Activated naive CD4-positive, alpha-beta T cell treated with anti-CD3 and anti-CD28 coated beads, Interleukin-2, amount 50 U/mL, for 72 hours (primary cell): ENCODE data around the gene DPYD. TPM values are rescaled to one million over a fixed set of nuclear protein-coding genes. Genes with fewer than 3 reads are reported as not detected.
A peak's percentile ranks its signal among the peaks of the same experiment; 100 is the strongest.

Experiments used
- ATAC-seq, 2 donors: fragments of 150-1000 bp; cut with Tn5 transposase; 2 replicates each; pipeline ENCODE4 v1.10.0; 2021; ENCODE audit warnings: mild to moderate bottlenecking in 2 of 2, moderate library complexity in 2 of 2
- DNase-seq, 2 donors: peaks; one replicate each; pipeline ENCODE4 v3.0.0; 2021 to 2022; ENCODE audit warnings: low spot score in 2 of 2
- H3K27ac Mint-ChIP-seq, 2 donors: one replicate each; pipeline ENCODE4 v1.8.0; 2022; ENCODE audit warnings: mild to moderate bottlenecking in 2 of 2, mixed read lengths in 2 of 2
- H3K36me3 Mint-ChIP-seq, 2 donors: one replicate each; pipeline ENCODE4 v1.8.0; 2022; ENCODE audit warnings: mixed read lengths in 2 of 2
- H3K9me3 Mint-ChIP-seq, 2 donors: one replicate each; pipeline ENCODE4 v1.8.0; 2022; ENCODE audit warnings: mixed read lengths in 2 of 2
- total RNA-seq, 2 donors: library from RNA; stranded (reverse); gene quantifications; one replicate each; pipeline ENCODE4 v1.2.3, GENCODE V29; 2022

The DPYD gene
- total RNA-seq, 2 donors from 2014 or later, result 10.7 to 11.7 TPM

- Mint-ChIP-seq H3K27ac (no peak overlapping the region), H3K9me3 (no peaks in the 10 kb centered on the region), H3K36me3 (no peaks in the 10 kb centered on the region)
- DNase-seq (no peak), ATAC-seq (no peak)
These were observed 710.5 kb downstream of the DPYD start for GRCh38 chr1:97210307-97210706.

GRCh38 chr1:97209381-97209957 lies 711.4 kb downstream of the DPYD start:
- H3K36me3 Mint-ChIP-seq, result no peaks in the 10 kb centered on the region
- no peak overlapping the region for H3K27ac Mint-ChIP-seq
- ATAC-seq, result no peak
- no peak for DNase-seq
- H3K9me3 Mint-ChIP-seq, result no peaks in the 10 kb centered on the region

GRCh38 chr1:97207868-97208267 lies 713.0 kb downstream of the DPYD start:
- H3K27ac Mint-ChIP-seq, result peak overlapping the region in 1 of 2 donors; percentile 61
- H3K36me3 Mint-ChIP-seq, result no peaks in the 10 kb centered on the region
- no peak for ATAC-seq
- no peak for DNase-seq
- no peaks in the 10 kb centered on the region for H3K9me3 Mint-ChIP-seq

- no peak overlapping the region for H3K27ac Mint-ChIP-seq
- no peaks in the 10 kb centered on the region for H3K36me3 Mint-ChIP-seq
These were observed 716.4 kb downstream of the DPYD start for GRCh38 chr1:97204468-97204867.

GRCh38 chr1:97202481-97203380 lies 718.1 kb downstream of the DPYD start:
- ATAC-seq (no peak), DNase-seq (no peak)
- H3K9me3 Mint-ChIP-seq, result no peaks in the 10 kb centered on the region
- no peaks in the 10 kb centered on the region for H3K36me3 Mint-ChIP-seq
- no peak overlapping the region for H3K27ac Mint-ChIP-seq

More at GRCh38 chr1:97204468-97204867, 716.4 kb downstream of the DPYD start:
- DNase-seq (no peak), ATAC-seq (no peak)
- no peaks in the 10 kb centered on the region for H3K9me3 Mint-ChIP-seq

- Mint-ChIP-seq H3K27ac (no peak overlapping the region), H3K9me3 (no peaks in the 10 kb centered on the region), H3K36me3 (no peaks in the 10 kb centered on the region)
- DNase-seq (no peak), ATAC-seq (no peak)
These were observed 719.2 kb downstream of the DPYD start for GRCh38 chr1:97201641-97202040.

- no peaks in the 10 kb centered on the region for H3K36me3 Mint-ChIP-seq
- H3K9me3 Mint-ChIP-seq, result no peaks in the 10 kb centered on the region
- no peak for ATAC-seq
- no peak for DNase-seq
- no peak overlapping the region for H3K27ac Mint-ChIP-seq
These were observed 720.2 kb downstream of the DPYD start for GRCh38 chr1:97200595-97200994.

- DNase-seq, result no peak
- Mint-ChIP-seq H3K36me3 (peaks cover 0 to 19% of the 10 kb centered on the region in 2 donors), H3K27ac (no peak overlapping the region), H3K9me3 (no peaks in the 10 kb centered on the region)
- no peak for ATAC-seq
These were observed 723.9 kb downstream of the DPYD start for GRCh38 chr1:97196825-97197516.

GRCh38 chr1:97192872-97193572 lies 727.8 kb downstream of the DPYD start:
- H3K27ac Mint-ChIP-seq, result no peak overlapping the region
- ATAC-seq (no peak), DNase-seq (no peak)
- H3K9me3 Mint-ChIP-seq, result no peaks in the 10 kb centered on the region
- H3K36me3 Mint-ChIP-seq, result peaks cover 0 to 19% of the 10 kb centered on the region in 2 donors

GRCh38 chr1:97190326-97190725 lies 730.5 kb downstream of the DPYD start:
- DNase-seq (no peak), ATAC-seq (no peak)
- H3K27ac Mint-ChIP-seq, result no peak overlapping the region
- H3K36me3 Mint-ChIP-seq, result peaks cover 0 to 19% of the 10 kb centered on the region in 2 donors
- H3K9me3 Mint-ChIP-seq, result no peaks in the 10 kb centered on the region

- Mint-ChIP-seq H3K9me3 (no peaks in the 10 kb centered on the region), H3K36me3 (peaks cover 0 to 4% of the 10 kb centered on the region in 2 donors), H3K27ac (no peak overlapping the region)
- no peak for ATAC-seq
- no peak for DNase-seq
These were observed 734.5 kb downstream of the DPYD start for GRCh38 chr1:97186381-97186780.

- DNase-seq (no peak), ATAC-seq (no peak)
- Mint-ChIP-seq H3K36me3 (peaks cover 0 to 5% of the 10 kb centered on the region in 2 donors), H3K27ac (no peak overlapping the region), H3K9me3 (peaks cover 3 to 5% of the 10 kb centered on the region in 2 donors)
These were observed 746.7 kb downstream of the DPYD start for GRCh38 chr1:97174039-97174704.

- H3K9me3 Mint-ChIP-seq, result peaks cover 3 to 5% of the 10 kb centered on the region in 2 donors
- H3K36me3 Mint-ChIP-seq, result peaks cover 0 to 2% of the 10 kb centered on the region in 2 donors
- H3K27ac Mint-ChIP-seq, result no peak overlapping the region
- no peak for DNase-seq
- no peak for ATAC-seq
These were observed 750.5 kb downstream of the DPYD start for GRCh38 chr1:97170300-97170699.

- Mint-ChIP-seq H3K36me3 (peaks cover 0 to 25% of the 10 kb centered on the region in 2 donors), H3K9me3 (peaks cover 10 to 11% of the 10 kb centered on the region in 2 donors), H3K27ac (no peak overlapping the region)
- no peak for ATAC-seq
- no peak for DNase-seq
These were observed 752.8 kb downstream of the DPYD start for GRCh38 chr1:97168056-97168455.

- Mint-ChIP-seq H3K36me3 (peaks cover 0 to 25% of the 10 kb centered on the region in 2 donors), H3K27ac (no peak overlapping the region), H3K9me3 (peaks cover 10 to 11% of the 10 kb centered on the region in 2 donors)
- ATAC-seq (no peak), DNase-seq (no peak)
These were observed 753.6 kb downstream of the DPYD start for GRCh38 chr1:97167246-97167645.

GRCh38 chr1:97166626-97167025 lies 754.2 kb downstream of the DPYD start:
- Mint-ChIP-seq H3K27ac (no peak overlapping the region), H3K9me3 (peaks cover 10 to 11% of the 10 kb centered on the region in 2 donors), H3K36me3 (peaks cover 0 to 25% of the 10 kb centered on the region in 2 donors)
- ATAC-seq (no peak), DNase-seq (no peak)
